ENCODE measurements around the gene MBD4. TPM values are rescaled to one million over a fixed set of nuclear protein-coding genes. Genes with fewer than 3 reads are reported as not detected.
"Not testable (repeated sequence)": the region's sequence is repeated elsewhere in the genome, so short reads cannot be mapped to it uniquely, and the experiment has no call there.

MBD4 gene
- polyA plus RNA-seq, 4 donors = 17.0 to 32.7 (median 22.5) TPM

DNA sequence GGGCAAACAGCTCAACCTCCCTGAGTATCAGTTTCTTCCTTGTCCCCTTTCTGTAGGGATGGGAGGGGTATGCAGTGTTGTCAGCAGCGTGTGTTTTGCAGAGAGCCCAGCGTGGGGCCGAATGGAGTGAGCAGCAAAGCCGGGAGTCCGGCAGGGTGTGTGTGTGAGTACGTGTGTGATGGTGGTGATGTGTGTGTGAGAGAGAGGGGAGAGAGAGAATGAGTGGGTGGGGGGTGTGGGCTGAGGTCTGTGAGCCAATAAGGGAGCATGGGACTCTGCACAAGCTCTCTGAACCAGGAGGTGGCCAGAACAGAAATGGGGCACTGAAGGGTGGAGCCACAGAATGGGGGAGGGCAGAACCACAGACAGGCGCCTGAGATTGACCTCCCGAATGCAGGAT is 44.1 kb upstream of the MBD4 start:
- peaks cover 3 to 66% (median 8%) of the 10 kb centered on the region in 3 donors for H3K36me3 ChIP-seq (ENCODE audit: control insufficient read depth in 3 of 3, insufficient read depth in 2 of 3, low read depth in 1 of 3, low read length in 3 of 3)
- FAIRE-seq (no peak), DNase-seq (no peak)
- H3K9me3 ChIP-seq (ENCODE audit: control insufficient read depth in 2 of 2, insufficient read depth in 1 of 2, low read depth in 1 of 2, low read length in 1 of 2) = no peaks in the 10 kb centered on the region
- no peak overlapping the region for H3K4me3 ChIP-seq (ENCODE audit: low read depth in 1 of 3, low read length in 3 of 3)
- WGBS, 3 donors = 92 to 98% (median 92%) methylated on average over 8 of the region's 8 CpGs
- H3K4me1 ChIP-seq (ENCODE audit: control insufficient read depth in 3 of 3, insufficient read depth in 2 of 3, low read depth in 1 of 3, low read length in 2 of 3) = no peaks in the 10 kb centered on the region
- H3K27me3 ChIP-seq (ENCODE audit: control insufficient read depth in 3 of 3, insufficient read depth in 3 of 3, low read length in 3 of 3) = no peaks in the 10 kb centered on the region
- H3K27ac ChIP-seq (ENCODE audit: low read depth in 1 of 3, low read length in 2 of 3) = no peak overlapping the region

DNA sequence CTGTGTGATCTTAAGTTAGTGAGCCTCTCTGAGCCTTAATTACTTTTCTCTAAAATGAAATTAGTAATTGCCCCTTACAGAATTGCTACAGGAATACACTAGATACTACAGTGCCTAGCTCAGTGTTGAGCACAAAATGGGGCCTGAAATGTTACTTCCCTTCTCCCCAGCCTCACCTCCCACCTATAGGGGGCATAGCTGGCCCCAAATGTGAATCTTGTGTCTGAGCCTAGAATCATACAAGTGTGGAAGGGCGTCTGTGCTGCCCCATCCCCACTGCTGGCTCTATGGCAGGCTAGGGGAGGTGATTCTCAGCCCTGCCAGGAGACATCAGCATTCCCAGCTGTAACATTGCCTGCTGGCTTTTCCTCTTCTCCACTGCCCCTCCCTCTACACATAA is 43.0 kb upstream of the MBD4 start:
- no peak overlapping the region for H3K27ac ChIP-seq (ENCODE audit: low read depth in 1 of 3, low read length in 2 of 3)
- no peaks in the 10 kb centered on the region for H3K4me1 ChIP-seq (ENCODE audit: control insufficient read depth in 3 of 3, insufficient read depth in 2 of 3, low read depth in 1 of 3, low read length in 2 of 3)
- H3K9me3 ChIP-seq (ENCODE audit: control insufficient read depth in 2 of 2, insufficient read depth in 1 of 2, low read depth in 1 of 2, low read length in 1 of 2) = no peaks in the 10 kb centered on the region
- H3K36me3 ChIP-seq (ENCODE audit: control insufficient read depth in 3 of 3, insufficient read depth in 2 of 3, low read depth in 1 of 3, low read length in 3 of 3) = peaks cover 6 to 69% (median 8%) of the 10 kb centered on the region in 3 donors
- WGBS, 3 donors = 52 to 81% (median 69%) methylated on average over 1 of the region's 1 CpG
- DNase-seq = no peak
- FAIRE-seq = no peak
- H3K4me3 ChIP-seq (ENCODE audit: low read depth in 1 of 3, low read length in 3 of 3) = no peak overlapping the region
- H3K27me3 ChIP-seq (ENCODE audit: control insufficient read depth in 3 of 3, insufficient read depth in 3 of 3, low read length in 3 of 3) = no peaks in the 10 kb centered on the region

DNA sequence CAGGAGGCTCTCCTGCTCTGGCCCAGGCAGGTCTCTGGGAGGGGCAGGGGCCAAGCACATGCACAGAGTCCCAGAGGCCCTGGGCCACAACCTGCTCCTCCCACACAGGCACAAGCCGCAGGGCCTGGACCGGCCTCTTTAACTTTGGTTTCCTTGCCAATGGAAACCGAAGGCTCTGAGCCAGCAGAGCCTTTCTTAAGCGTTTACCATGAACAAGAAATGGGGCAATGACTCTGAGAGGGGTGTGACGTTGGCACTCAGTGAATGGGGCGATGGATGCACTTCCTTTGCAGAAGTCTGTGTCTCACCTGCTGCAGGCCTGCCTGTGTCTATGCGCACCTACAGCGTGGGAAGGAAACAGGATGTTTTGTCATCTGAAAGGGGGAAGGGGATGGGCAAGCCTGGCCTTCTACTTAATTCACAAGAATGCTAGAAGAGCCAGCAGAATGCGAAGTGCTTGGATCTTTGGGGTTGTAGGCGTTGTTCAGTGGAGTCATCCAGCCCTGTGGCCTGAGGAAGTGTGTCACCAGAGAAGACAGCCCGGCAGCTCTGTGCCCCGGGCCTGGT is 42.1 kb upstream of the MBD4 start:
- FAIRE-seq (no peak), DNase-seq (no peak)
- H3K27ac ChIP-seq (ENCODE audit: low read depth in 1 of 3, low read length in 2 of 3) = peak overlapping the region in 1 of 3 donors; percentile 48
- peaks cover 0 to 1% (median 0%) of the 10 kb centered on the region in 3 donors for H3K4me1 ChIP-seq (ENCODE audit: control insufficient read depth in 3 of 3, insufficient read depth in 2 of 3, low read depth in 1 of 3, low read length in 2 of 3)
- H3K27me3 ChIP-seq (ENCODE audit: control insufficient read depth in 3 of 3, insufficient read depth in 3 of 3, low read length in 3 of 3) = no peaks in the 10 kb centered on the region
- H3K4me3 ChIP-seq (ENCODE audit: low read depth in 1 of 3, low read length in 3 of 3) = no peak overlapping the region
- peaks cover 6 to 73% (median 8%) of the 10 kb centered on the region in 3 donors for H3K36me3 ChIP-seq (ENCODE audit: control insufficient read depth in 3 of 3, insufficient read depth in 2 of 3, low read depth in 1 of 3, low read length in 3 of 3)
- WGBS, 3 donors = 63 to 85% (median 82%) methylated on average over 12 of the region's 12 CpGs
- H3K9me3 ChIP-seq (ENCODE audit: control insufficient read depth in 2 of 2, insufficient read depth in 1 of 2, low read depth in 1 of 2, low read length in 1 of 2) = no peaks in the 10 kb centered on the region

DNA sequence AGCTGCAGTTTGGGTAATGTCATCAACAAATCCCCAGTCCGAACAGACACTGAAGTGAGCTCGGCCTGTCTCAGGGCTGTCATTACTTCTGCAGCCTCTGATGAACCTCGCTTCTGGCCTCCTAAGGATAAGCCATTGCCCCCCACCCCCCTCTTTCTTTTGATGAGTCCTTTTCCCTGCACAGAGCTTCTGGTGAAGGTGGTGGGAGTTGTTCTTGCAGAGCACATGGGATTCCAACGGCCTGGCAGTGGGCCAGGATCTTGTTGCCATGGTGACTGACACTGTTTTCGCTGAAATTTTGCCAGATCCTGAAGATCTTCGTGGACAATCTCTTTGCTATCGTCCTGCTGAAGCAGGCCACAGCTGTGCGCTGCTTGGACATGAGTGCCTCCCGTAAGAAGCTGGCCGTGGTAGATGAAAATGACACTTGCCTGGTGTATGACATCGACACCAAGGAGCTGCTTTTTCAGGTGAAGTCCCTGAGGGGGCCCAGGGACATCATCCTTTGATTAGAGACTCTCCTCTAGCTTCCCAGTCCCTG is 41.5 kb upstream of the MBD4 start:
- not testable (repeated sequence) for H3K27me3 ChIP-seq (ENCODE audit: control insufficient read depth in 3 of 3, insufficient read depth in 3 of 3, low read length in 3 of 3); FAIRE-seq; H3K4me3 ChIP-seq (ENCODE audit: low read depth in 1 of 3, low read length in 3 of 3); H3K4me1 ChIP-seq (ENCODE audit: control insufficient read depth in 3 of 3, insufficient read depth in 2 of 3, low read depth in 1 of 3, low read length in 2 of 3); H3K9me3 ChIP-seq (ENCODE audit: control insufficient read depth in 2 of 2, insufficient read depth in 1 of 2, low read depth in 1 of 2, low read length in 1 of 2)
- WGBS, 3 donors = 64 to 82% (median 75%) methylated on average over 5 to 8 of the region's 11 CpGs
- Histone ChIP-seq H3K36me3 (ENCODE audit: control insufficient read depth in 3 of 3, insufficient read depth in 2 of 3, low read depth in 1 of 3, low read length in 3 of 3) (peaks cover 6 to 73% (median 8%) of the 10 kb centered on the region in 3 donors), H3K27ac (ENCODE audit: low read depth in 1 of 3, low read length in 2 of 3) (peak overlapping the region in 1 of 3 donors; percentile 48)
- peak in 1 of 2 donors; percentile 14 for DNase-seq

DNA sequence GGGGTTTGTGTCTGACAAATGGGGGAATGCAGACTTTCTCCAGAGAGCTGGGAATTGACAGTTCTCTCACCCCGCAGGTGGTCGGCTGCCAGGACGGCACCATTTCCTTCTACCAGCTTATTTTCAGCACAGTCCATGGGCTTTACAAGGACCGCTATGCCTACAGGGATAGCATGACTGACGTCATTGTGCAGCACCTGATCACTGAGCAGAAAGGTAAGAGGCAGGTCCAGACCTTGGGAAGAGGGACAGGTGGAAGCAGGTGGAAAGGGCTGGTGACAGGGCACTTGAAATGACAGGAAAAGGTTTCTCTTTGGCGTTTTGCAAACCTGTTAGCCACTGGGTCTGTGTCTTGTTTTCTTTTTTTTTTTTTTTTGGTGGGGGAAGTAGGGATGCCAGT is 36.8 kb upstream of the MBD4 start:
- Histone ChIP-seq H3K4me1 (ENCODE audit: control insufficient read depth in 3 of 3, insufficient read depth in 2 of 3, low read depth in 1 of 3, low read length in 2 of 3) (peaks cover 0 to 1% (median 0%) of the 10 kb centered on the region in 3 donors), H3K27ac (ENCODE audit: low read depth in 1 of 3, low read length in 2 of 3) (no peak overlapping the region), H3K4me3 (ENCODE audit: low read depth in 1 of 3, low read length in 3 of 3) (no peak overlapping the region), H3K9me3 (ENCODE audit: control insufficient read depth in 2 of 2, insufficient read depth in 1 of 2, low read depth in 1 of 2, low read length in 1 of 2) (no peaks in the 10 kb centered on the region), H3K27me3 (ENCODE audit: control insufficient read depth in 3 of 3, insufficient read depth in 3 of 3, low read length in 3 of 3) (no peaks in the 10 kb centered on the region), H3K36me3 (ENCODE audit: control insufficient read depth in 3 of 3, insufficient read depth in 2 of 3, low read depth in 1 of 3, low read length in 3 of 3) (peaks cover 4 to 51% (median 5%) of the 10 kb centered on the region in 3 donors)
- FAIRE-seq = no peak
- 87 to 94% (median 94%) methylated on average over 6 of the region's 6 CpGs for WGBS, 3 donors
- no peak for DNase-seq

DNA sequence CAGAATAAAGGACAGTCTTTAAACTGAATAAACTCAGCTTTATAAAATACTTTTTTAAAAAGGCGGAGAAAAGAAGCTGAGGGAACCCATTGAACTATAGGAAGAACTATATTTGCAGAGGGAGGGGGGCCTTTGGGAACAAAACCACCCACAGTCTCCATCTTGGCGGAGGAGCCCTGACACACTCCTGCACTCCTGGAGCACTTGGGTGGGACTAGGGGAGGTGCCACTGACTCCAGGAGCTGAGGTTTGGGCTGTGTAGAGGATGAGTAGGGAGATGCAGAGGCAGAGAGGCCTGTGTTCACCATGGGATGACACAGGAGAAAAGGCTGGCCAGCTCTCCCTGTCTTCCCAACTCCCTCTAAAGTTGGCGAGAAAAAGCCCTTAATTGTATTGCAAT is 36.1 kb upstream of the MBD4 start:
- no peaks in the 10 kb centered on the region for H3K9me3 ChIP-seq (ENCODE audit: control insufficient read depth in 2 of 2, insufficient read depth in 1 of 2, low read depth in 1 of 2, low read length in 1 of 2)
- DNase-seq (no peak), FAIRE-seq (no peak)
- H3K27ac ChIP-seq (ENCODE audit: low read depth in 1 of 3, low read length in 2 of 3) = no peak overlapping the region
- WGBS, 3 donors = 95 to 100% (median 97%) methylated on average over 3 of the region's 3 CpGs
- H3K4me3 ChIP-seq (ENCODE audit: low read depth in 1 of 3, low read length in 3 of 3) = no peak overlapping the region
- no peaks in the 10 kb centered on the region for H3K27me3 ChIP-seq (ENCODE audit: control insufficient read depth in 3 of 3, insufficient read depth in 3 of 3, low read length in 3 of 3)
- H3K36me3 ChIP-seq (ENCODE audit: control insufficient read depth in 3 of 3, insufficient read depth in 2 of 3, low read depth in 1 of 3, low read length in 3 of 3) = peaks cover 3 to 52% (median 5%) of the 10 kb centered on the region in 3 donors
- peaks cover 0 to 1% (median 0%) of the 10 kb centered on the region in 3 donors for H3K4me1 ChIP-seq (ENCODE audit: control insufficient read depth in 3 of 3, insufficient read depth in 2 of 3, low read depth in 1 of 3, low read length in 2 of 3)

DNA sequence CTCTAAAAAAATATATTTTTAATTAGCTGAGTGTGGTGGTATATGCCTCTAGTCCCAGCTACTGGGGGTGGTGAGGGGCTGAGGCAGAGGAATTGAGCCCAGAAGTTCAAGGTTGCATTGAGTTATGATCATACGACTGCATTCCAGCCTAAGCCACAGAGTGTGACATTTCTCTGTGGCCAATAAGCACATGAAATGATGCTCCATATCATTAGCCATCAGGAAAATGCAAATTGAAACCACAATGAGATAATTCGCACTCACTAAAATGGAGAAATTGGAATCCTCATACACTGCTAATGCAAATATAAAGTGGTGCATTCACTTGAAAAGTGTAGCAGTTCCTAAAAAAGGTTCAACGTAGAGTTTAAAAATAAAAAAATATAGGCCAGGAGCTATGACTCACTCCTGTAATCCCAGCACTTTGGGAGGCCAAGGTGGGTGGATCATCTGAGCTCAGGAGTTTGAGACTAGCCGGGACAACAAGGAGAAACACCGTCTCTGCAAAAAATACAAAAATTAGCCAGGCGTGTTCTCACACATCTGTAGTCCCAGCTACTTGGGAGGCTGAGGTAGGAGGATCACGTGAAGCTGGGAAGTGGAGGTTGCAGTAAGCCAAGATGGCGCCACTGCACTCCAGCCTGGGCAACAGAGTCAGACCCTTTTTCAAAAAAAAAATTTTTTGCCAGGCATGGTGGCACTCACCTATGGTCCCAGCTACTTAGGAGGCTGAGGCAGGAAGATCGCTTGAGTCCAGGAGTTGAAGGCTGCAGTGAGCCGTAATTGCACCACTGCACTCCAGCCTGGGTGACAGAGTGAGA is 35.4 kb upstream of the MBD4 start:
- FAIRE-seq (no peak), DNase-seq (no peak)
- no peak overlapping the region for H3K4me3 ChIP-seq (ENCODE audit: low read depth in 1 of 3, low read length in 3 of 3)
- H3K27me3 ChIP-seq (ENCODE audit: control insufficient read depth in 3 of 3, insufficient read depth in 3 of 3, low read length in 3 of 3) = no peaks in the 10 kb centered on the region
- H3K27ac ChIP-seq (ENCODE audit: low read depth in 1 of 3, low read length in 2 of 3) = no peak overlapping the region
- H3K36me3 ChIP-seq (ENCODE audit: control insufficient read depth in 3 of 3, insufficient read depth in 2 of 3, low read depth in 1 of 3, low read length in 3 of 3) = peaks cover 3 to 48% (median 5%) of the 10 kb centered on the region in 3 donors
- H3K4me1 ChIP-seq (ENCODE audit: control insufficient read depth in 3 of 3, insufficient read depth in 2 of 3, low read depth in 1 of 3, low read length in 2 of 3) = peaks cover 0 to 1% (median 0%) of the 10 kb centered on the region in 3 donors
- 94 to 95% (median 95%) methylated on average over 10 of the region's 10 CpGs for WGBS, 3 donors
- H3K9me3 ChIP-seq (ENCODE audit: control insufficient read depth in 2 of 2, insufficient read depth in 1 of 2, low read depth in 1 of 2, low read length in 1 of 2) = no peaks in the 10 kb centered on the region

DNA sequence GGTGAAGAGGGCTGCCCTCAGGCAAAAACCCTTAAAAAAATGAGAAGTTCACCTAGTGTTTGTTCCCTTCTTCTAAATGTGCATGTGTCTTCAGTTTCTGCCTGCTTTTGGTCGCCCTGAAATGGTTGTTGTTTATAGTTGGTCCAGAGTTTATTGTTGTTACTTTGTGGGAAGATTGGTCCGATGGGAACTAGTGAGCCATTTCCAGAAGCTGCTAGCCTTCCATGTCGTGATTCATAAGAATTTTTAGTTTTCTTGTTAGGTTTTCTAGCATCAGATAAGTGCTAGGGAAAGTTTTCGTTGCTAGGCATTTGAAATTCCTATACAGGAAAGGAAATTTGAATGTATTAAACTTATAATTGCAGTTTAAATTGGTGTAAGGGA is 34.0 kb upstream of the MBD4 start:
- FAIRE-seq (no peak), DNase-seq (no peak)
- Histone ChIP-seq H3K27ac (ENCODE audit: low read depth in 1 of 3, low read length in 2 of 3) (no peak overlapping the region), H3K36me3 (ENCODE audit: control insufficient read depth in 3 of 3, insufficient read depth in 2 of 3, low read depth in 1 of 3, low read length in 3 of 3) (peaks cover 0 to 34% (median 3%) of the 10 kb centered on the region in 3 donors), H3K9me3 (ENCODE audit: control insufficient read depth in 2 of 2, insufficient read depth in 1 of 2, low read depth in 1 of 2, low read length in 1 of 2) (no peaks in the 10 kb centered on the region), H3K27me3 (ENCODE audit: control insufficient read depth in 3 of 3, insufficient read depth in 3 of 3, low read length in 3 of 3) (no peaks in the 10 kb centered on the region), H3K4me3 (ENCODE audit: low read depth in 1 of 3, low read length in 3 of 3) (no peak overlapping the region), H3K4me1 (ENCODE audit: control insufficient read depth in 3 of 3, insufficient read depth in 2 of 3, low read depth in 1 of 3, low read length in 2 of 3) (peaks cover 2 to 12% (median 4%) of the 10 kb centered on the region in 3 donors)
- WGBS, 3 donors = 82 to 90% (median 84%) methylated on average over 4 of the region's 4 CpGs
